Activated CD4-positive, alpha-beta T cell treated with anti-CD3 and anti-CD28 coated beads for 1 hour (primary cell): ENCODE measurements around the gene ATOH8.

ENCODE experiments used
- DNase-seq: peaks from one replicate; pipeline ENCODE4 v3.0.0-alpha.2; 2020

Gene ATOH8

DNA sequence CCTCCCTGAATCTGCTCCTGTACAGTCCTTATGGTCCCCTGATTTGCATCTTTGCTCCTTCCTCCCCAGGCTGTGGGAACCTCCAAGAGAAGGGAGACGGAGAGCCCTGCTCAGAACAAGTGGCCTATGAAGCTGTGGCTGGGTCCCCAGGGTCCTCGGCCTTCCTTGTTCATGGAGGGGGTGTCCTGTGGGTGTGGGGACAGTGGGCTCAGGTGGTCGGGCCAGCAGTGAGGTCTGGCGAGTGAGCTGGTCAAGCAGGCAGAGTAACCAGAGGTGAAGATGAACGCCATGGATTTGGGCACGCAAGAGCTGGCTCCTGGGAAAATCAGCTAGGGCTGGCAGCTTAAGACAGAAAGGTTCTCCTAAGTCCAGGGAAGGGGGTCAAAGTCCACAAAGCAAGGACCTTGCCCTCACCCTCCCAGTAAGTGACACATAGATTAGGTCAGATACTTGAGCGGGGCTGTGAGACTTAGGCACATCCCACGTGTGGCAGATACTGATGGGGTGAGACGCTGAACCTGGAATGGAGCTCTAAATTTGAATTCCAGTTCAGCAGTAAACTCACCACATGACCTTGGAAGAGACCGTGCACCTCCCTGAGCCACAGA, 34.8 kb upstream of the ATOH8 start:
- DNase-seq, result no peak

DNA sequence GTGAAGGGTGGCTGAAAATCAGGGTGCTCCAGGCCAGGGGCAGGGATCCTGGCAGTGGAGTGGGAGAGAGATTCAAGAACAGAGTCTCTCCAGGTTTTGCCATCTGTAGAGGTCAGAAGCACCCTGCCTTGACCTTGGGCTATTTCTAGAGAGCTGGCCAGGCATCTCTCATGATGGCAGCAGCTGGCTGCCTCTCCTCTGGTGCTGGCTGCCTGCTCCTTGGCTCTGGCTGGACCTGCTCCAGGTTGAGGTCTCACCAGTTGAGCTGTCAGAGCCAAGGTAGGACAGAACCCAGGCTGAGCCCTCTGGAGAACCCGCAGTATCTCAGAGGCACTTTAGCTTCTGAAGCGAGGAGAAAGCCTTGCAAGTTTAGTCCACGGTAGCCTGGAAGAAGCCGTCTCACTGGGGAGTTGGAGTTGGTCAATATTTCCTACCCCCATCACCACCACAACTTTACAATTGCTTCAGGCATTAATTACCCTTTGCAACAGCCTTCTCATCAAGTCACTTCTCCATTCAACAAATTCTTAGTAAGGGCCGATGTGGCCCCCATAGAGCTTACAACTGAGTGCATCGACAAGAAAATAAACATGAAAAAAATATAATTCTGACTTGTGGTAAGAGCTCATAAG, 34.1 kb upstream of the ATOH8 start:
- no peak for DNase-seq

DNA sequence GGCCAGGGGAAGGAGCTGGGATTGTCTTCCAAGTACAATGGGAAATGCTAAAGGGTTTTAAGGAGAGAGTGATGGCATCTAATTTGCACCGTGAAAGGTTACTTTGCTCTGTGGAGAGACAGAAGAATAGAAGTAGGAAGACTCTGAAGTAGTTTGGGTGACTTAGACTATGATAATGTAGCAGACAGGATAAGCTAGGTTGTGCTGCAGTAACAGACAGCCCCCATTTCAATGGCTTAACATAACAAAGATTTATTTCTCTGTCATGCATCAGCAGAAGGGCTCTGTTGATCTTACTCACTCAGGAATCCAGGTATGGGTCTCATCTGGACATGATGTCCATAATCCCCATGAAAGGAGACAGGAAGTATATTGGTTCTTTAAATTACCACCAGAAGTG, 33.3 kb upstream of the ATOH8 start:
- DNase-seq, result no peak

DNA sequence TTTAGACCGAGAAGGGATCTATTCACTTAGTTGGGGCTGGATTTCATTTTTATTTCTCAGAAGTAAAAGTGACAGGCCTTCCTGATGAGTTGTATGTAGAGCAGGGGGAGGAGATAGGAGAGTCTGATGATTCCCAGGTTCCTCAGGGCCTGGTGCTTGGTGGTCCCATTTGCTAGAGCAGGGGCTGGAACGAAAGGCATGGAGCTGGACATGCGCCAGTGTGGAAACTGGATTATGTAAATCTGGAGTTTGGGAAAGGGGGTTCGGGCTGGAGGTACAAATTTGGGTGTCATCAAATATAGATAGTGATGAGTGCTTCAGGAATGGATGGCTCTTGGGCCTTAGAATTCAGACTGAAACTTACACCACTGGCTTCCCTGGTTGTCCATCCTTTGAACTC, 32.1 kb upstream of the ATOH8 start:
- DNase-seq, result no peak

DNA sequence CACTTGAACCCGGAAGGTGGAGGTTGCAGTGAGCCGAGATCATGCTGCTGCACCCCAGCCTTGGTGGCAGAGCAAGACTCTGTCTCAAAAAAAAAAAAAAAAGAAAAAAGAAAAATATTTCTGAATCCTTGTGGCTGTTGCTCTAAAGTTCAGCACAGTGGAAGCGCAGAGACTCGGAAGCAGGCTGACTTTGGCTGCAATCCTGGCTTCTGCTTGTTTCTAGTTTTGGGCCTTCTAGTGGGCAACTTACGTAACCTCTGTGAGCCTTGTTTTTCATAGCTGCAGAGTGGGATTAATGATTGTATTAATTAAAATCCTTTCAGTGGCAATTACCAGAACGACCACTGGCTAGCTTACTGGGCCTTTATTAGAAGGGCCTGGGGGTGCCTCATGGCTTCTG, 31.3 kb upstream of the ATOH8 start:
- DNase-seq, result no peak

DNA sequence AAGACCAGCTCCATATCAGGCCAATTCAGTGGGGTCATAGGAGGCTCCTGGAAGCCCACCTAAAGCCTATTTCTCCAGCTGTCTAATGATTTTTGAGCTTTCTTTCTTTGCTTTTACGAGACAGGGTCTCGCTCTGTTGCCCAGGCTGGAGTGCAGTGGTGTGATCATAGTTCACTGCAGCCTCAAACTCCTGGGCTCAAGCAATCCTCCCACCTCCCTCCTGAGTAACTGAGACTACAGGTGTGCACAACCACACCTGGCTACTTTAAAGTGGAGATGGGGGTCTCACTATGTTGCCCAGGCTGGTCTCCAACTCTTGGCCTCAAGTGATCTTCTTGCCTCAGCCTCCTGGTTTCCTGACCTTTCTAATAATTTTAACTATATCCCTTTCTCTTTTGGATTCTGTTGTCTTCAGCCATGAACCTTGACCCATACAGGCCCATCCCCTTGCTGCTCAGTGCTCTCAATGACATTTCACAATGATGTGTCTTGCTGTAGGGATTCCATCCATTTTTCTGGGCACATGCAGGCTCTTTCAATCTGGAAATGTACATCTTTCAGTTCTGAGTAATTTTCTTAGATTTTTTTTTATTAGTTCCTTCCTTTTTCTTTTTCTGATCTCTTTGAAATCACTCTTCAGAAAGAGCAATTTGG, 30.0 kb upstream of the ATOH8 start:
- no peak for DNase-seq

DNA sequence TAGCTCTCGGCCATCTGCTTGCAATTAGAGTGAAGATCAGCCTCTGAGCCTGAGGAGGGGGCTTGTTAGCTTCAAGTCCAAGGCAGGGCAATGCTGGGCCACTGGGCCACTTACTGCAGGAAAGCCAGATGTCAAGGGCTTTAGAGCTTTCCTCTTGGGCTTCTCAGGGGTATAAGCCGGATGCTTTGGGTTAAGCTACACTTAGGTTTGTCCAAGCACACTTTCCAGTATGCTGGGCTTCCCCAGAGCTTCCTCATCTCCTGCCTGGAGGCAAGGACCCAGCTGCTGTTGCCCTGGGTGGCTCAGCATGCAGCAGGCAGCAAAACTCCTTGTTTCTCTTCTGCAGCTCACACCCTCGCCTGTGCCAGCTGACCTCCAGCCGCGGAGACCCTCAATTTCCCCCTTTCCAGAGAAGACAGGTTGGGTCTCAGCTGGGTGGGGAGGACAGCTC, 29.0 kb upstream of the ATOH8 start:
- DNase-seq, result no peak

DNA sequence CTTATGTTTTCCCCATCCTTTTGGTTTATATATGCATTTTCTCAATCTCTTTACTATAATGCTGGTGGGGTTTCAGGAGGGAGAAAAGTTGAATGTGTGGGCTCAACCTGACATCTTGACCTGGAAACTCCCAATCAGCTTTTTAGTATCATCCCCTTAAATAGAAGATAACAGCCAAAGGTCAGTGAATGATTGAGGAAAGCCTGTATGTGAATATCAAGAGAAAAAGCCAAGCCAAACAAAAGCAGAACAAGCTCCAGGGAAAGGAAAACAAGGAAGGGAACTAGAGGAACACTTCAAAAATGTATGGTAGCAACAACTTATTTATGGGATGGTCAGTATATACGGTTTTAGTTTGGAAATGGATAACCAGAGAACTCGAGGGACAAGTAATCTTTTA, 28.3 kb upstream of the ATOH8 start:
- DNase-seq, result no peak

DNA sequence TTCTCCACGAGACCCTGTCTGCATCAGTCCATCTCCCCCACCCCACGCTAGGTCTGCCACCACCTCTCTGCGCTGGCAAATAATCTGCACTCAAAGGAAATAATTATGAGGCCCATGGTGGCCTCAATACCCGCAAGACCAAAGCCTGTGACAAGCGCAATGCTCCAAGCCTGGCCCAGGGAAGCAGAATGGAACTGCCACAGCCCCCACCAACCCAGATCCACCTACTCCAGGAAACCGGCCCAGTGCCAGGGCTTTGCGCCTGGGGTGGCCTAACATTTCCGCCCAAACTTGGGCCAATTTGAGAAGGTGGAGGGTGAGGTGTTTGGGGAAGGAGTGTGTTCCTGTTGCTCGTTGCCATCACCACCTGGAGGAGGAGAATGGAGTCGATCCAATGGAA, 26.0 kb upstream of the ATOH8 start:
- DNase-seq, result no peak

DNA sequence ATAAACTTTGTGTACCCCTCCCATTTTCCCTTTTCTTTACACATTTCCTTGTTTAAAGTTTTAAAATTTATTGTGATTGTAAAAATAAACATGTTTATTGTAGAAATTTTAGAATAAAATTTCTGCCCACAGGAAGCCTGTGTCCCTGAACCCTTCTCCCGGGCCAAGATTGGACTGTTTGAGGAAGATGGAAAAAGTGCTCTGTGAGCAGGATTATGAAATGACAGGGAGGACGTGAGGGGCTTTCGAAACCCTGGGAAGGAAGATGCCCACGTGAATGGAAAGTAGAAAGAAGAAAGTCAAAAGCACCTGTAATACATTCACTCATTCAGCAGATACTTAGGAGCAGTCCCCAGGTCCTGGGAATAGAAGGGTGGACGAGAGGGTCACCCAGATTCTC, 25.4 kb upstream of the ATOH8 start:
- no peak for DNase-seq

DNA sequence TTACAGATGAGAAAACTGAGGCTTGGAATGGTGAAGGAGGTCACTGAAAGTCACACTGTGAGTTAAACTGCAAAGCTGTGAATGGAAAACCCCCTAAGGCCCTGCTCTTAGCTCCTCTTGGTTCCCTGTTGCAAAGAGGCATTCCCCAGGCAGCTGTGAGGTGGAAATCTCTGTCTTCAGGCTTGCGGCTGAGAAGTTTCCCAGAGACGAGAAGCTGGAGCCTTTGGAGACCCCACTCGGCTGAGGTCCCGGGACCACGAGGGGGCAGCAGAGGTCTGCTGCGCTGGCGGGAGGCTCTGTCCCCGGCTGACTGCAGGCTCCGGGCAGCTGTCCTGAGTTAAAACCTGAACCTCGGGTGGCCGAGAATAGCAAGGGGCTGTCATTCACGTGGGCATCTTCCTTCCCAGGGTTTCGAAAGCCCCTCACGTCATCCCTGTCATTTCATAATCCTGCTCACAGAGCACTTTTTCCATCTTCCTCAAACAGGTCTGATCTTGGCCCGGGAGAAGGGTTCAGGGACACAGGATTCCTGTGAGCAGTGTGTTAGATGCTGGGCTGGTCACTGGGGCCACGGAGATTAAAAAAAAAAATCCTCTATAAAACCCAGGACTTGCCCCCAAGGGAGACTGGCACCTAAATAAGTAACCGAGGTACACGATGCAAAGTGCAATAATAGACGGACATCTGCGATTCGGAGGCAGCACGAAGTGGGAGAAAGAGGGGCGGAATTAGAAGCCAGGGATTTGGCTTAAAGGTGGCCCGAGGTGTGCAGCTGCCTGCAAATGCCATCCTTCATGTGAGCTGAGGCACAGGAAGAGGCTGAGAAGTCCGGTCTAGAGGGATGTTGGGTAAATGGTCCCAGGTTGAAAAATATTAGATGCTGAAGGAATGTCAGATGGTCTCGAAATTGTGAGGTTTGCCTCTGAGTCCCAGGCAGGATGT, 24.6 kb upstream of the ATOH8 start:
- peak; percentile 48 for DNase-seq

DNA sequence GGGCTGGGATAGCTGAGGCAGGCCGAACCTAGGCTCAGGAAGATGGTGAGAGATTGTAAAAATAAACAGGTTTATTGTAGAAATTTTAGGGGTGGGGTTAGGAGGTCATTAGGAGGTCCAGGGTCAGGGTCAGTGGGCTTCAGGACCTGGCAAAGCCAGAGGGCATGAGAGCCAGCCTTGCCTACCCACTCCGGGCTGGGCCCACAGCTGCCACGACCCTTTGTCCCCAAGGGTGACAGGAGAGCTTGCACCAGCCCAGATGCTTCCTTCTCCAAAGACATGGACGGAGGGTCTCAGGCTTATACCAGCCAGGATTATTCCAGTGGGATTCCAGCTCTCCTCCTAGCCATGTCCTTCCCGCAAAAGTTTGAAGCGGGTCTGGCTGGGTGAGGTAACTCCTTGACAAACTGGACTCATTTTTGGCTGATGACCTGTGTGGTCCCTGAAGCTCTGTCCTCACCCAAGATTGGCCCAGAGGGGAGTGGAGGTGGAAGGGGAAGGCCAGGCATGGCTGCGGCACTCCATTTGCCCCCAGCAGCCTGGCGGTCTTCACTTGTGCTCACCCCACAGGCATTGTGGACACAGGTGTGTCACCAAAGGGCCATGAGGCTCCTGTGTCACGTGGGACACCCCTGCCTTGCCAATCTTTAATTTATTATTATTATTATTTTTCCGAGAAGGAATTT, 23.8 kb upstream of the ATOH8 start:
- no peak for DNase-seq

DNA sequence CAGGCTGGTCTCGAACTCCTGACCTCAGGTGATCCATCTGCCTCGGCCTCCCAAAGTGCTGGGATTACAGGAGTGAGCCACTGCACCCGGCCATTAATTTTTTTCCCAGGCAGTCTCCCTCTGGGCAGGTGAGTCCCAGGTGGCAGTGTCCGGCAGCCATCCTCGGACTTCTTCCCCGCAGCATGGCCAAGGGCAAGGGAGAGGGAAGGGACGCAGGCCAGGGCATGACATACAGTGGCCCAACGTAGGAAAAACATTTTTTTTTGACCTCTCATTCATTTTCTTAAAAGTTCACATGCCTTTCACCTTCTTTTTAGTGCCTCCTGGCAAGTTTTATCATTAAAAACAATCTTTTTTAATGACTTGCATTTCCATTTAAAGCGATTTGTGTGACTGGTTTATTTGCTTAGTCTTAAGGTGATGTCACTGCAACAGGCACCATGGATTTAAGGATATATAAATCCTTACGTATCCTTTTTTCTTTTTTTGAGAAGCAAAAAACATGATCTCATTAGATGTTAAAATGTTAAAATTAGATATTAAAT, 23.0 kb upstream of the ATOH8 start:
- no peak for DNase-seq

DNA sequence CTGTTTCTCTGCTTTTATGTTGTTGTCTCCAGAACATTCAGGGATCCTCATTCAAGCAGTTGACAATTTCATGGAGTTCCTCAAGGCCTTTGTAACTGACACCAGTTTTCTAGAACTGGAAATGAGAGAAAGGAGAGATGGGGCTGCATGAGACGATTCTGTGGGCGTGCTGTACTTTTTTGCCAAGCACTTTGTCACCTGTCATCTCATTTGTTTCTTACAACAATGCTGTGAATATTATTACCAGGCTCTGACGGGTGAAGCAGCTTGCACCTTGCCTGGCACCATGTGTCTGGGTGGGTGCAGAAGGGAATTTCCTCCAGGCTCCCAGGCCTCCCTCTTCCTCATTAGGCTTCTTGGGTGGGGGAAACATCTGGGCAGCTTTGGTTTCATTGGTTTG, 22.2 kb upstream of the ATOH8 start:
- no peak for DNase-seq

DNA sequence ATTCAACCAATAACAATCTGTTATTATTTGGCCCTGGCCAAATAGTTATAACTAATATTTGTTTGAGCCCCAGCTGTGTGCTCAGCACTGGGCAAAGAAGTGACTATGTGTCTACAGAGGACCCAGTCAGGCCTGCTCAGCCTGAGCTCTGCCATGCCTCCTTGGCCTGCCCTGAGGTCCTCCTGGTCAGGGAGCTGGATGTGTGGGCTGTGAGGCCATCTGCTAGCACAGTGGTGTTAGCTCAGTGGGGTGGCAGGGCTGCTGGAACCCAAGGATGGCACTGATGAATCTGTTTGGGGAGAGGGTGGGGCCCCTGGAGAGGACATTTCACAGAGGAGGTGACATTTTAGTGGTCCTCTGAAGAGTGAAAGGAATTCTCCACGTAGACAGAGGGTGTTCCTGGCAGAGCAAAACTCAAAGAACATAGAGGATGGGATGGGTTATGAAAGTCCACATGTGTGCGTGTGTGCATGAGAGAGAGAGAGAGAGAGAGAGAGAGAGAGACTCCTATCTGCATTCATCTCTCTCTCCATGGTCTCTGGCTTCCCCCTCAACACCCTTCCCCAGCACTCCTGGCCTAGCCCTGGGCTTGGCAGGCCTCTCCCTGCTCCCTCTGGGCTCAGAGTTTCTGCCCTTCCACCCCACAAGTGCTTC, 21.2 kb upstream of the ATOH8 start:
- DNase-seq, result no peak

DNA sequence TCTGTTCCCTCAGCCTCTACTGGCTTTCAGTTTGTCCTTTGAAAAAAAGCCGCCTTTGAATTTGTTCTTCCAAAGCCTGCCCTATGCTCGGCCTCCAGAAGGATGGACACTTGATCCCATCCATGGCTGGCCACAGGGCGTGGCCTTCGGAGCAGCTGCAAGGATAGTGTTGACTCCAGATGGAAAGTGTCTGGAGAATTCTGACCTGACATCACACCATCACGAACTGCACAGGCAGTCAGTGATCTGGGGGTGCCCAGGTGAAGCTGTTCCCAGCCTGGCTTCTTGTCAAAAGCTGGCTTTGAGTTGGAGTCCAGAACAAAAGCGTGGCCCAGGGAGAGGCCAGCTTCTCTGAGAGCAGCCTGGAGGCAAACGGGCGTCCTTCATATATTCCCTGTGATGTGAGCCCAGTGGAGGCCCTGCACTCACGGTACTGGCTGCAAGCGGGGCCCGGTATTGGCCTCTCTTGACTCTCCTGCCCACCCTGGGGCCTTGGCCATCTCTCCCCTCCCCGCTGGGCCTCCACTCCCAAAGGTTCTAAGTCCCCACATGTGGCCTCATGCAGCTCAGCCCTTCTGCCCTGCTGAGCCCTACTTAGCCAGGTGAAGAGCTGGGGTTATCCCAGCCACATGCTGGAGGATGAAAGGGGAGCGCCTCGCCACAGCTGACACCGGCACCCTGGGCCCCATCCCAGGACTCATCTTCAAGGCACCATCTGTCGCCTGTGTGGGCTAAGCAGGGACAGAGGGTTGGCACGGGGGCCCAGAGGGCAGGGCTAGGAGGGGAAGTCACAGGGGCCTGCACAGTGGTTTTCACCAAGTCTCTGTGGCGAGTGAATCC, 20.4 kb upstream of the ATOH8 start:
- no peak for DNase-seq

DNA sequence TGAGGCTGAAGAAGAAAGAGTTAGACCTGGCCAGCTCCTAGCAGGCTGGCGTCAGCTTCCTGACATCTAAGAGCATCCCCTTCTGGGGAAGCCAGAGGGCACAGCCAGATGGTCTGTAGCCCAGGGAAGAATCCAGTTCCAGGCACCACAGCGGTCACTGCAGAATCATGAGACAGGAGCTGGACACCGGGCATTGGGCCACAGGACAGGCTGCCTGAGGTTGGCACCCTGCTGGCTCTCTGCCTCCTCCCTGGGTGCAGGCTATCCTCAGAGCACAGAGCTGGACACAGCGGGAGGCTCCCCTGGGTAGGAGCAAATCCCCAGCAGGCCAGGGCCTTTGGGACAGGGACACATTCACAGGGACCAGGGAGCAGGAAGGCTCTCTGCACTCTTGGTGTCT, 19.8 kb upstream of the ATOH8 start:
- DNase-seq, result no peak

DNA sequence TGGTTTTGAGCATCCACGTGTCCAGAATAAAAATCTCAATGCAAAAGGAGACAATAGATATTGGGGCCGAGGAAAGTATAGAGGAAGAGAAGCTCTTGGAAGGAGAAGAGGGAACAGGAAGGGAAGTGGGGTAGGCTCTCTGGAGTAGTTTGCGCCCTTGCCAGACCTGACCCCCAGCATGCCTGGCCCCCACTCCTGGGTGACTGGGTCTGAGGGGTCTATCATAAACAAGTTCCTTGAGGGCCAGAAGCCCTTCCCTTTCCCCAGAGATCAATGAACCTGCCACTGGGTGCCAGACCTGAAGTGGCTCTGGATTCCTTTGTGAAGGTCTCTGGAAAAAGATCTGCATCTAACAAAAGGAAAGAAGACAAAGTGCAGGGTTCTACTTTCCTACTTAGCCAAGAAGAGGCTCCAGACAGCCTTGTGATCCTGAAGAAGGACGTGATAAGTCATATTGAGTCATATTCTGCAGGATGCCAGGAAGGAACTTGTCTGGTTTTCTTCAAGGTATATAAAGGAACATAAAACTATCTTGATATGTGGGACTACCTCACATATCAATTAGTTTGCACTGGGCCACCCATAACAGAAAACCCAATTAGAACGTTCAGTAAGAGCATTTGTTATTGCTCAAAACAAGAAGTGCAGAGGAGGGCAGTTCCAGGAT, 18.7 kb upstream of the ATOH8 start:
- DNase-seq, result no peak

DNA sequence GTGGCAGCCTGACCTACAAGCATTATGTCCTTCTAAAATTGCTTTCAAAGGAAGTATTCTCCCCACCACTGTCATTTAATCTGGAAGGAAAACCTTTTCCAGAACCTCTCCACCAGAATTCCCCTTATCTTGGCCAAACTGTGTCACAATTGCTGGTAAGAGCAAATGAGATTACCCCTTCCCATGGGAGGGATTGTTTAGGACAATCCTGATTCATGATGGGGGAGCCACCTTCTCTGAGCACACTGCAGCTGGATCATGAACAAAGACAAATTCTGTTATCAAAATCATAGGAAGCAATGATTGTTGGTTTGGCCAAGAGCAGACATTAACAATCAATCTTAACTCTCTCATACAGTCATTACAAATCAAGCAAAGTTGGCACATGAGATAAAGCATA, 18.1 kb upstream of the ATOH8 start:
- DNase-seq, result no peak
